Cardiac fibroblast (primary cell): ENCODE measurements around the gene GRK4.

Source experiments
- DNase-seq, 2 donors: peaks; one replicate each; pipeline versions ENCODE4 v3.0.0 to v3.0.0-alpha.2; 2010; ENCODE audit warnings: low read depth in 2 of 2
- H3K4me3 ChIP-seq, 2 donors: replicated peaks in 1 of 2; 1 replicate in 1 of 2; 2 replicates in 1 of 2; pipeline ENCODE4 v1.5.1; 2011; ENCODE audit warnings: low read depth in 2 of 2, low read length in 2 of 2, mild to moderate bottlenecking in 2 of 2, moderate library complexity in 1 of 2
- CTCF ChIP-seq: IDR thresholded peaks from one replicate; pipeline ENCODE4 v1.5.1; 2011; ENCODE audit warnings: low read depth, mild to moderate bottlenecking, low read length, inconsistent platforms

Gene GRK4

GRCh38 chr4:2923668-2924173 lies 39.6 kb upstream of the GRK4 start:
- DNase-seq, result no peak
- no peak for TF ChIP-seq CTCF
- no peak overlapping the region for H3K4me3 ChIP-seq

GRCh38 chr4:2924286-2924685 lies 39.1 kb upstream of the GRK4 start:
- H3K4me3 ChIP-seq, result no peak overlapping the region
- no peak for DNase-seq
- no peak for TF ChIP-seq CTCF

- DNase-seq, result no peak
- TF ChIP-seq CTCF, result no peak
- no peak overlapping the region for H3K4me3 ChIP-seq
Measured at GRCh38 chr4:2924765-2925301, 38.5 kb upstream of the GRK4 start.

GRCh38 chr4:2925496-2925895 lies 37.9 kb upstream of the GRK4 start:
- no peak overlapping the region for H3K4me3 ChIP-seq
- DNase-seq, result no peak
- no peak for TF ChIP-seq CTCF

GRCh38 chr4:2925931-2926860 lies 37.2 kb upstream of the GRK4 start:
- no peak overlapping the region for H3K4me3 ChIP-seq
- no peak for DNase-seq
- TF ChIP-seq CTCF, result no peak

- DNase-seq, result no peak
- H3K4me3 ChIP-seq, result no peak overlapping the region
- no peak for TF ChIP-seq CTCF
Measured at GRCh38 chr4:2927016-2927695, 36.2 kb upstream of the GRK4 start.
